Coronary artery (tissue), 2 donors: ENCODE data around the gene STRADB.
"Not testable (repeated sequence)": the region's sequence is repeated elsewhere in the genome, so short reads cannot be mapped to it uniquely, and the experiment has no call there.

ENCODE experiments used
- DNase-seq: peaks from one replicate; pipeline ENCODE4 v3.0.0-alpha.2; 2017; ENCODE audit warnings: low spot score
- H3K27ac ChIP-seq, 2 donors: fragments of 200-600 bp; sonication (generic); one replicate each; pipeline ENCODE4 v1.5.1; 2016 to 2019
- H3K4me3 ChIP-seq: fragments of 200-600 bp; sonication (generic); 2 replicates; pipeline ENCODE4 v1.5.1; 2016; ENCODE audit warnings: mild to moderate bottlenecking, moderate library complexity
- CTCF ChIP-seq: fragments of 200-600 bp; sonication (generic); IDR thresholded peaks from one replicate; pipeline ENCODE4 v1.5.1; 2019; ENCODE audit warnings: antibody characterized with exemption

Gene STRADB

DNA sequence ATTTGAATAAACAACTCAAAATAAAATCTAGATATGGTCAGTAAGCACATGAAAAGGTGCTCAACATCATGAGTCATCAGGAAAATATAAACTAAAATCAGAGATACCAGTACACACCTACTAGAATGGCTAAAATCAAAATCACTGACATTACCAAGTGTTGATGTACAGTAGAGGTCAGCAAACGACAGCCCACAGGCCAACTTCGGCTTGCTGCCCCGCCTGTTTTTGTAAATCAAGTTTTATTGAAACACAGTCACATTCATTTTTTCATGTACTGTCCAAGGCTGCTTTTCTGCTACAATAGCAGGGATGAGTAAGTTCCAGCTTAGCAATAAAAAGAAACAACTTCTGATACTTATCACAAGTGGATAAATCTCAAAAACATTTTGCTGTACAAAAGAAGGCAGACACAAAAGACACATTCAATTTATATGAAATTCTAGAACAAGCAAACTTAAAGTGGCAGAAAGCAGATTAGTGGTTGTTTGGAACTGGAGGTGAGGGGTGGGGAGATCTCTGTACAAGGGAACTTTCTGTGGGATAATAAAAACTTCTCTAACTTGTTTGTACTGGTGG, 32.4 kb upstream of the STRADB start:
- DNase-seq, result no peak
- H3K4me3 ChIP-seq, result no peak overlapping the region
- no peak overlapping the region for H3K27ac ChIP-seq
- no peak for TF ChIP-seq CTCF

GRCh38 chr2:201419986-201420385, 31.6 kb upstream of the STRADB start:
- Histone ChIP-seq H3K27ac (no peak overlapping the region), H3K4me3 (no peak overlapping the region)
- TF ChIP-seq CTCF, result no peak
- DNase-seq, result no peak

- no peak for TF ChIP-seq CTCF
- H3K4me3 ChIP-seq, result no peak overlapping the region
- no peak overlapping the region for H3K27ac ChIP-seq
- DNase-seq, result no peak
These were observed 31.0 kb upstream of the STRADB start for GRCh38 chr2:201420442-201421113.

DNA sequence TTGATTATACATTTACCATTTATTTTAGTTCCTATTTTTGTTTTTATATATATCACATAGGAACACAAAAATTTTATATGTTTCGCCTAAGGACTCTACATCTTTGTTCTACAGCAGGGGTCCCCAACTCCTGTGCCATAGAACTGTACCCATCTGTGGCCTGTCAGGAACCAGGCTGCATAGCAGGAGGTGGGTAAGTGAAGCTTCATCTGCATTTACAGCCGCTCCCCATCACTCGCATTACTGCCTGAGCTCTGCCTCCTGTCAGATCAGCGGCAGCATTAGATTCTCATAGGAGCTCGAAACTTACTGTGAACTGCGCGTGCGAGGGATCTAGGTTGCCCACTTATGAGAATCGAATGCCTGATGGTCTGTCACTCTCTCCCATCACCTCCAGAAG, 25.6 kb upstream of the STRADB start:
- Histone ChIP-seq H3K27ac (no peak overlapping the region), H3K4me3 (no peak overlapping the region)
- no peak for DNase-seq
- TF ChIP-seq CTCF, result no peak

GRCh38 chr2:201428366-201428765, 23.2 kb upstream of the STRADB start:
- H3K4me3 ChIP-seq, H3K27ac ChIP-seq, DNase-seq: not testable (repeated sequence)

DNA sequence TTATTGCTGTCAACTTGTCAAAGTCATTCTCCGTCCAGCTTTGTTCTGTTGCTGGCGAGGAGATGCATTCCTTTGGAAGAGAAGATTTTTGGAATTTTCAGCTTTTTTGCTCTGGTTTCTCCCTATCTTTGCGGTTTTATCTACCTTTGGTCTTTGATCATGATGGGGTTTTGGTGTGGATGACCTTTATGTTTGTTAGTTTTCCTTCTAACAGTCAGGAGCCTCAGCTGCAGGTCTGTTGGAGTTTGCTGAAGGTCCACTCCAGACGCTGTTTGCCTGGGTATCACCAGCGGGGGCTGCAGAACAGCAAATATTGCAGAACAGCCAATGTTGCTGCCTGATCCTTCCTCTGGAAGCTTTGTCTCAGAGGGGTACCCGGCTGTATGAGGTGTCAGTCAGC, 21.7 kb upstream of the STRADB start:
- DNase-seq, H3K4me3 ChIP-seq, H3K27ac ChIP-seq: not testable (repeated sequence)

DNA sequence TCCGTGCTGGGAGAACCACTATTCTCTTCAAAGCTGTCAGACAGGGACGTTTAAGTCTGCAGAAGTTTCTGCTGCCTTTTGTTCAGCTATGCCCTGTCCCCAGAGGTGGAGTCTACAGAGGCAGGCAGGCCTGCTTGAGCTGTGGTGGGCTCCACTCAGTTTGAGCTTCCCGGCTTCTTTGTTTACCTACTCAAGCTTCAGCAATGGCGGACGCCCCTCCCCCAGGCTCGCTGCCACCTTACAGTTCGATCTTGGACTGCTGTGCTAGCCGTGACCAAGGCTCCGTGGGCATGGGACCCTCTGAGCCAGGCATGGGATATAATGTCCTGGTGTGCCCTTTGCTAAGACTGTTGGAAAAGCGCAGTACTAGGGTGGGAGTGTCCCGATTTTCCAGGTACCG, 21.2 kb upstream of the STRADB start:
- not testable (repeated sequence) for H3K27ac ChIP-seq, H3K4me3 ChIP-seq, DNase-seq

GRCh38 chr2:201430839-201431238, 20.7 kb upstream of the STRADB start:
- DNase-seq, result no peak
- Histone ChIP-seq H3K4me3 (no peak overlapping the region), H3K27ac (no peak overlapping the region)
- TF ChIP-seq CTCF, result no peak
